Esophagus muscularis mucosa (tissue), 4 donors: ENCODE measurements around the gene PURA. TPM values are rescaled to one million over a fixed set of nuclear protein-coding genes. Genes with fewer than 3 reads are reported as not detected.
A peak's percentile ranks its signal among the peaks of the same experiment; 100 is the strongest.

Experiments used
- DNase-seq: peaks from one replicate; pipeline ENCODE4 v3.0.0-alpha.2; 2017; ENCODE audit errors: extremely low spot score
- H3K27ac ChIP-seq, 4 donors: fragments of 200-600 bp; sonication (generic); replicated peaks in 1 of 4; 1 replicate in 3 of 4; 2 replicates in 1 of 4; pipeline ENCODE4 v1.5.1; 2016 to 2019; ENCODE audit warnings: mild to moderate bottlenecking in 1 of 4
- H3K27me3 ChIP-seq, 4 donors: fragments of 200-600 bp; sonication (generic); one replicate each; pipeline versions ENCODE4 v1.5.1 to v1.6.0; 2016 to 2019
- H3K36me3 ChIP-seq, 4 donors: fragments of 200-600 bp; sonication (generic); one replicate each; pipeline ENCODE4 v1.5.1; 2016 to 2019
- H3K4me1 ChIP-seq, 4 donors: fragments of 200-600 bp; sonication (generic); one replicate each; pipeline ENCODE4 v1.5.1; 2016 to 2019
- H3K4me3 ChIP-seq, 4 donors: fragments of 200-600 bp; sonication (generic); 1 replicate in 2 of 4; 2 replicates in 2 of 4; pipeline ENCODE4 v1.5.1; 2016 to 2019; ENCODE audit warnings: mild to moderate bottlenecking in 4 of 4, moderate library complexity in 1 of 4
- H3K9me3 ChIP-seq, 4 donors: fragments of 200-600 bp; sonication (generic); 1 replicate in 3 of 4; 2 replicates in 1 of 4; pipeline ENCODE4 v1.5.1; 2016 to 2019
- CTCF ChIP-seq, 3 experiments: fragments of 200-600 bp in 2 of 3; fragments of 450-650 bp in 1 of 3; sonication (generic) in 2 of 3; IDR thresholded peaks; one replicate each; pipeline ENCODE4 v1.5.1; 2017 to 2019; ENCODE audit warnings: antibody characterized with exemption in 3 of 3, mild to moderate bottlenecking in 2 of 3, moderate library complexity in 1 of 3
- EP300 ChIP-seq: sonication (generic); formaldehyde crosslinking; IDR thresholded peaks from one replicate; pipeline ENCODE4 v1.6.1; 2017; ENCODE audit warnings: antibody characterized with exemption
- POLR2A ChIP-seq: fragments of 450-650 bp; IDR thresholded peaks from one replicate; pipeline ENCODE4 v1.6.1; 2017; ENCODE audit warnings: antibody characterized with exemption, moderate library complexity, mild to moderate bottlenecking, low read depth
- POLR2AphosphoS5 ChIP-seq, 2 donors: sonication (generic); formaldehyde crosslinking; IDR thresholded peaks; one replicate each; pipeline ENCODE4 v1.6.1; 2017; ENCODE audit warnings: antibody characterized with exemption in 2 of 2
- WGBS: methylation state at CpG from one replicate; pipeline ENCODE4 v1.1.5; 2018; 5-methylcytosine and 5-hydroxymethylcytosine counted together
- intact Hi-C: fragments of 100-400 bp; cut with DNase I; formaldehyde crosslinking; loops from one replicate; pipeline ENCODE4 v1.15.1; 2023
- total RNA-seq, 4 donors: library from RNA; depleted of rRNA; stranded (reverse); fragments of >200 nt; gene quantifications; one replicate each; pipeline versions ENCODE4 v1.1.0 to v1.2.1, GENCODE V29; 2016

Gene PURA
- total RNA-seq, 4 donors from 2014 or later: 31.8 to 46.5 (median 43.5) TPM

GRCh38 chr5:140116716-140117115, 2.8 kb downstream of the PURA start:
- no peak for DNase-seq
- peaks cover 50 to 66% (median 65%) of the 10 kb centered on the region in 4 donors for H3K4me1 ChIP-seq

GRCh38 chr5:140117523-140117922, 3.6 kb downstream of the PURA start:
- Histone ChIP-seq H3K4me3 (no peak overlapping the region), H3K9me3 (no peaks in the 10 kb centered on the region), H3K27me3 (no peaks in the 10 kb centered on the region), H3K36me3 (no peaks in the 10 kb centered on the region), H3K27ac (no peak overlapping the region), H3K4me1 (peaks cover 42 to 63% (median 57%) of the 10 kb centered on the region in 4 donors)
- no peak for TF ChIP-seq EP300
- TF ChIP-seq CTCF (IDR thresholded peaks at IDR 0.05): no peak
- TF ChIP-seq POLR2A: no peak
- no peak for TF ChIP-seq POLR2AphosphoS5 (IDR thresholded peaks at IDR 0.05)
- intact Hi-C loops: no loop called here
- DNase-seq: no peak
- WGBS: 69% methylated on average over 3 of the region's 3 CpGs

More at GRCh38 chr5:140116716-140117115, 2.8 kb downstream of the PURA start:
- TF ChIP-seq POLR2AphosphoS5 (IDR thresholded peaks at IDR 0.05) (no peak), CTCF (IDR thresholded peaks at IDR 0.05) (no peak), EP300 (no peak), POLR2A (no peak)
- Histone ChIP-seq H3K27me3 (no peaks in the 10 kb centered on the region), H3K36me3 (no peaks in the 10 kb centered on the region), H3K4me3 (peak overlapping the region in 1 of 4 donors; percentile 89), H3K27ac (peak overlapping the region in 1 of 4 donors; percentile 20), H3K9me3 (no peaks in the 10 kb centered on the region)
- WGBS: 79% methylated on average over 2 of the region's 2 CpGs
- intact Hi-C loops: no loop called here

- Histone ChIP-seq H3K9me3 (no peaks in the 10 kb centered on the region), H3K4me3 (no peak overlapping the region), H3K4me1 (peaks cover 34 to 58% (median 50%) of the 10 kb centered on the region in 4 donors), H3K27ac (no peak overlapping the region), H3K27me3 (no peaks in the 10 kb centered on the region), H3K36me3 (no peaks in the 10 kb centered on the region)
- intact Hi-C loops: no loop called here
- no peak for DNase-seq
- WGBS: 72% methylated on average over 3 of the region's 3 CpGs
- no peak for TF ChIP-seq POLR2AphosphoS5 (IDR thresholded peaks at IDR 0.05)
- TF ChIP-seq CTCF (IDR thresholded peaks at IDR 0.05): peak in 2 of 3 experiments; percentile 8 to 13
These were observed 4.5 kb downstream of the PURA start for GRCh38 chr5:140118302-140118936.

GRCh38 chr5:140125637-140126036, 11.7 kb downstream of the PURA start, which contains the start of gene IGIP:
Gene IGIP, plus strand, starts transcription at chr5:140125937. Its CDS starts 2,540 bp downstream, at chr5:140128477.
- WGBS: 96% methylated on average over 4 of the region's 4 CpGs
- H3K36me3 ChIP-seq: no peaks in the 10 kb centered on the region
- no peak for DNase-seq
- TF ChIP-seq EP300 (no peak), CTCF (IDR thresholded peaks at IDR 0.05) (no peak), POLR2AphosphoS5 (IDR thresholded peaks at IDR 0.05) (no peak), POLR2A (no peak)
- H3K27me3 ChIP-seq: no peaks in the 10 kb centered on the region
- intact Hi-C loops: no loop called here
- H3K27ac ChIP-seq: no peak within 1 kb of the TSS
- no peak within 1 kb of the TSS for H3K4me3 ChIP-seq
- no peaks in the 10 kb centered on the region for H3K9me3 ChIP-seq
- H3K4me1 ChIP-seq: peaks cover 8 to 32% (median 24%) of the 10 kb centered on the region in 4 donors
